GM12878 (cell line): ENCODE measurements around the gene ZNF444. TPM values are rescaled to one million over a fixed set of nuclear protein-coding genes. Genes with fewer than 3 reads are reported as not detected.

Experiments used
- ATAC-seq: fragments of 200-7000 bp; cut with Tn5 transposase; 3 replicates; pipeline ENCODE4 v1.9.1; 2020; ENCODE audit warnings: mild to moderate bottlenecking, moderate library complexity
- BruUV-seq: library from RNA; stranded (reverse); fragments of 400-500 nt; replicated peaks from 2 replicates; lab custom pipeline; 2021; lab: Mats Ljungman, UMichigan
- CTCF ChIA-PET: fragments of 300-600 bp; sonication (Branson Sonifier 250); formaldehyde crosslinking; extraction: SDS; loops from one replicate; lab custom pipeline; 2021; ENCODE audit warnings: inconsistent platforms; lab: Yijun Ruan, JAX
- POLR2A ChIA-PET: fragments of 350-600 bp; formaldehyde crosslinking; extraction: SDS; loops from one replicate; lab custom pipeline; 2021; ENCODE audit warnings: inconsistent platforms; lab: Charles Lee
- RAD21 ChIA-PET: fragments of 300-600 bp; sonication (Branson Sonifier 250); formaldehyde crosslinking; loops from one replicate; lab custom pipeline; 2023; ENCODE audit warnings: antibody characterized with exemption; ENCODE audit not compliant: unreplicated experiment; lab: Charles Lee
- SMC1A ChIA-PET: fragments of 300-600 bp; sonication (Branson Sonifier 250); formaldehyde crosslinking; loops from one replicate; lab custom pipeline; 2023; ENCODE audit not compliant: unreplicated experiment, uncharacterized antibody; lab: Charles Lee
- DNase-seq: peaks from one replicate; pipeline ENCODE4 v3.0.0-alpha.2; 2011; ENCODE audit warnings: low read depth, low spot score
- FAIRE-seq: peaks from 3 replicates; lab custom pipeline; 2011; peaks lifted over from hg19 to GRCh38; lab: Jason Lieb, UNC
- H2AFZ ChIP-seq: 2 replicates; pipeline ENCODE4 v1.6.0; 2011; ENCODE audit warnings: low read depth, low read length, control low read depth; ENCODE audit not compliant: control insufficient read depth
- H3K27ac ChIP-seq: 2 replicates; pipeline ENCODE4 v1.5.1; 2011; ENCODE audit warnings: control low read depth; ENCODE audit not compliant: control insufficient read depth, insufficient read depth
- H3K27me3 ChIP-seq, 2 experiments: replicated peaks in 1 of 2; 2 replicates each; pipeline versions ENCODE4 v1.6.0 to v1.6.1; 2011; ENCODE audit warnings: low read length in 1 of 2; ENCODE audit not compliant: control insufficient read depth in 2 of 2, insufficient read depth in 2 of 2
- H3K36me3 ChIP-seq, 2 experiments: 2 replicates each; pipeline ENCODE4 v1.5.1; 2011; ENCODE audit warnings: low read length in 1 of 2; ENCODE audit not compliant: control insufficient read depth in 2 of 2, insufficient read depth in 2 of 2
- H3K4me1 ChIP-seq: 2 replicates; pipeline ENCODE4 v1.6.1; 2011; ENCODE audit warnings: mild to moderate bottlenecking, low read length, moderate library complexity, mixed read lengths; ENCODE audit not compliant: control insufficient read depth, insufficient read depth
- H3K4me2 ChIP-seq: 2 replicates; pipeline ENCODE4 v1.6.0; 2011; ENCODE audit warnings: control low read depth; ENCODE audit not compliant: control insufficient read depth, insufficient read depth
- H3K4me3 ChIP-seq: fragments of 200-600 bp; sonication (generic); 2 replicates; pipeline ENCODE4 v1.5.1; 2016
- H3K79me2 ChIP-seq: 2 replicates; pipeline ENCODE4 v1.6.0; 2011; ENCODE audit warnings: low read length; ENCODE audit not compliant: control insufficient read depth, insufficient read depth
- H3K9ac ChIP-seq: 2 replicates; pipeline ENCODE4 v1.8.0; 2011; ENCODE audit warnings: low read length, control low read depth, mixed read lengths; ENCODE audit not compliant: control insufficient read depth, insufficient read depth
- H3K9me3 ChIP-seq: replicated peaks from 3 replicates; pipeline ENCODE4 v1.5.1; 2011; ENCODE audit warnings: mild to moderate bottlenecking, low read length; ENCODE audit not compliant: control insufficient read depth, insufficient read depth
- H4K20me1 ChIP-seq: 2 replicates; pipeline ENCODE4 v1.6.0; 2011; ENCODE audit not compliant: control insufficient read depth, insufficient read depth
- BCL11A ChIP-seq: IDR thresholded peaks from 2 replicates; pipeline ENCODE4 v1.6.1; 2011; ENCODE audit warnings: low read depth, low read length
- RAD51 ChIP-seq: fragments of 450-650 bp; IDR thresholded peaks from 2 replicates; pipeline ENCODE4 v1.6.1; 2016; ENCODE audit warnings: moderate library complexity, mild to moderate bottlenecking, inconsistent platforms
- SMAD1 ChIP-seq: fragments of 450-650 bp; IDR thresholded peaks from 2 replicates; pipeline ENCODE4 v1.6.1; 2018; ENCODE audit warnings: mild to moderate bottlenecking, low read depth; ENCODE audit not compliant: partially characterized antibody
- ZNF217 ChIP-seq: fragments of 450-650 bp; IDR thresholded peaks from 2 replicates; pipeline ENCODE4 v1.6.1; 2017; ENCODE audit warnings: antibody characterized with exemption, mild to moderate bottlenecking
- ZNF592 ChIP-seq: fragments of 450-650 bp; IDR thresholded peaks from 2 replicates; pipeline ENCODE4 v1.6.1; 2017; ENCODE audit warnings: mild to moderate bottlenecking, moderate library complexity
- WGBS: methylation state at CpG from one replicate; pipeline ENCODE4 v1.1.6; 2016; ENCODE audit warnings: low lambda C conversion rate; ENCODE audit not compliant: insufficient replicate concordance, insufficient coverage; ENCODE audit errors: missing lambda C conversion rate; 5-methylcytosine and 5-hydroxymethylcytosine counted together
- in situ Hi-C: fragments of 300-500 bp; cut with MboI; formaldehyde crosslinking; loops from 9 replicates; pipeline ENCODE4 v1.14.3; 2018; ENCODE audit warnings: mixed read lengths
- intact Hi-C: fragments of 100-400 bp; cut with micrococcal nuclease; formaldehyde crosslinking; loops from one replicate; pipeline ENCODE4 v1.14.2; 2022; ENCODE audit not compliant: unreplicated experiment
- polyA plus RNA-seq, 11 experiments: library from polyadenylated mRNA; depleted of rRNA in 4 of 11; unstranded in 6 of 11; stranded (reverse) in 5 of 11; fragments of >200 nt; fragmentation: Nextera tagmentation in 4 of 11; fragmentation: Illumina TruSeq in 1 of 11; extraction: Ambion mirVana in 4 of 11; extraction: Trizol in 1 of 11; gene quantifications; 1 replicate in 1 of 11; 2 replicates in 10 of 11; pipeline versions ENCODE4 v1.2.1 to v1.2.3, GENCODE V29; 2011 to 2016; ENCODE audit warnings: inconsistent platforms in 2 of 11, missing spikeins in 2 of 11, low read depth in 1 of 11
- total RNA-seq, 4 experiments: library from RNA; depleted of rRNA in 3 of 4; stranded (reverse); fragments of >200 nt in 3 of 4; fragmentation: Illumina TruSeq in 1 of 4; extraction: Trizol in 1 of 4; gene quantifications; 2 replicates each; pipeline versions ENCODE4 v1.2.1 to v1.2.3, GENCODE V29; 2013 to 2021

Gene ZNF444
- total and polyA plus RNA-seq, 10 of the 15 experiments (the other 5 are each of a cell fraction or from before 2014, with no cell fraction given) = 0.45 to 28.2 (median 11.6) TPM

DNA sequence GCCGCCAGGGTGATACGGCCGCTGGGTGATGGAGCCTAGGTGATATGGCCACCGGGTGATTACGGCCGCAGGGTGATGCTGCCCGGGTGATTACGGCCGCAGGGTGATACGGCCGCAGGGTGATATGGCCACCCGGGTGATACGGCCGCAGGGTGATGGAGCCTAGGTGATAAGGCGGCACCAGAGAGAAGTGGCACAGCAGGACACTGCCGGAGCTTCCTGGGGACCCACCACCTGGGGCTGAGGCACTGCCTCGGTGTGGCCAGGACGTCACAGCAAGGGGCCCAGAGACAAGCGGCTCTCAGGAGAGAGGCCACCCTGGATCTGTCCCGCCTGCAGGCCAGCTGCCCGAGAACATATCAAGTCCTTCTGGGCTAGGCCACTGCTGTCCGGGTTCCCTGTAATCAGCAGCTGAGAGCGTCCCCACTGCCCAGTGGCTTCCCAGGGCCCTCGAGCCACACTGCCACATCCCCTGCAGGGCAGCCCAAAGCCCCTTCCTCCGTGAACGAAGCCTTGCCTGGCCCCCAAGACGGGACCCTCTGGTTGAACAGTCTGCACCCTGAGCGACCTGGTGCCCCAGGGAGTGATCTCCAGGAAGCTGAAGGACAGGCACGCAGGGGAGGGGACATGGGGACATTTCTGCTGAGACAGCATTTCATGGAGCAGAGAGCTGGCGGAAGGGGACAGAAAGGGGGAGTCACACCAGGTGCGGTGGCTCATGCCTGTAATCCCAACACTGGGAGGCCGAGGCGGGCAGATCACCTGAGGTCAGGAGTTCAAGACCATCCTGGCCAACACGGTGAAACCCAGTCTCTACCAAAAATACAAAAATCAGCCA, 42.1 kb upstream of the ZNF444 start:
- DNase-seq (no peak), FAIRE-seq (no peak), ATAC-seq (no peak)
- Histone ChIP-seq H3K9me3 (no peaks in the 10 kb centered on the region; the same call in 2 of the 3 replicates), H3K27ac (no peak overlapping the region), H3K27me3 (no peaks in the 10 kb centered on the region), H3K4me2 (no peak overlapping the region), H2AFZ (no peak overlapping the region), H3K79me2 (no peaks in the 10 kb centered on the region; the same call in none of the 2 replicates), H4K20me1 (no peaks in the 10 kb centered on the region), H3K4me3 (no peak overlapping the region), H3K36me3 (peaks cover 3 to 28% of the 10 kb centered on the region in 2 experiments; a peak in 3 of 4 replicates), H3K9ac (no peak overlapping the region), H3K4me1 (no peaks in the 10 kb centered on the region)
- ChIA-PET RAD21 (no interaction called here), POLR2A (no interaction called here), CTCF (no interaction called here), SMC1A (no interaction called here)
- intact Hi-C loops (no loop called here), in situ Hi-C loops (no loop called here)
- TF ChIP-seq BCL11A (no peak), ZNF592 (no peak), ZNF217 (no peak), SMAD1 (no peak), RAD51 (no peak)
- WGBS = 95% methylated on average over 30 of the region's 34 CpGs
- BruUV-seq = no TSS peak
